MG63 (cell line): ENCODE data around the gene PRAMEF33. TPM values are rescaled to one million over a fixed set of nuclear protein-coding genes. Genes with fewer than 3 reads are reported as not detected.

ENCODE experiments used
- total RNA-seq: library from RNA; depleted of rRNA; stranded (reverse); fragments of >200 nt; shearing (Covaris generic); gene quantifications from 2 replicates; pipeline ENCODE4 v1.2.3, GENCODE V29; 2014; ENCODE audit warnings: low replicate concordance; rRNA removed

Gene PRAMEF33
- total RNA-seq, 1 experiment from 2014 or later: not detected

Other genes with a start within 250 kb of the PRAMEF33 start
- not detected in 2 replicates for gene PRAMEF27, start 247.0 kb upstream of the PRAMEF33 start, total RNA-seq
- gene HNRNPCL3, start 242.8 kb upstream of the PRAMEF33 start, total RNA-seq: not detected in 2 replicates
- gene PRAMEF25, start 232.8 kb upstream of the PRAMEF33 start, total RNA-seq: not detected in 2 replicates
- not detected in 2 replicates for gene HNRNPCL2, start 186.7 kb upstream of the PRAMEF33 start, total RNA-seq
- not detected in 2 replicates for gene PRAMEF26, start 147.5 kb upstream of the PRAMEF33 start, total RNA-seq
- gene HNRNPCL4, start 137.9 kb upstream of the PRAMEF33 start, total RNA-seq: not detected in 2 replicates
- not detected in 2 replicates for gene PRAMEF9, start 131.7 kb upstream of the PRAMEF33 start, total RNA-seq
- not detected in 2 replicates for gene PRAMEF13, start 102.1 kb upstream of the PRAMEF33 start, total RNA-seq
- gene PRAMEF18, start 77.4 kb upstream of the PRAMEF33 start, total RNA-seq: not detected in 2 replicates
- not detected in 2 replicates for gene PRAMEF5, start 49.3 kb upstream of the PRAMEF33 start, total RNA-seq
- not detected in 2 replicates for gene PRAMEF8, start 18.4 kb upstream of the PRAMEF33 start, total RNA-seq
- not detected in 2 replicates for gene PRAMEF15, start 12.0 kb downstream of the PRAMEF33 start, total RNA-seq
- not detected in 2 replicates for gene PRAMEF14, start 43.6 kb downstream of the PRAMEF33 start, total RNA-seq
- gene PRAMEF19, start 68.4 kb downstream of the PRAMEF33 start, total RNA-seq: not detected in 2 replicates
- not detected in 2 replicates for gene PRAMEF17, start 86.1 kb downstream of the PRAMEF33 start, total RNA-seq
- not detected in 2 replicates for gene PRAMEF20, start 106.9 kb downstream of the PRAMEF33 start, total RNA-seq
- gene LRRC38, start 210.5 kb downstream of the PRAMEF33 start, total RNA-seq: not detected in 2 replicates